Measurements from ENCODE around the gene CFAP61. TPM values are rescaled to one million over a fixed set of nuclear protein-coding genes. Genes with fewer than 3 reads are reported as not detected.
A peak's percentile ranks its signal among the peaks of the same experiment; 100 is the strongest.

CFAP61 gene
- total and polyA plus RNA-seq, 9 of the 15 experiments (the other 6 are each of a cell fraction or from before 2014, with no cell fraction given), result 0.11 TPM; not detected in 8

DNA sequence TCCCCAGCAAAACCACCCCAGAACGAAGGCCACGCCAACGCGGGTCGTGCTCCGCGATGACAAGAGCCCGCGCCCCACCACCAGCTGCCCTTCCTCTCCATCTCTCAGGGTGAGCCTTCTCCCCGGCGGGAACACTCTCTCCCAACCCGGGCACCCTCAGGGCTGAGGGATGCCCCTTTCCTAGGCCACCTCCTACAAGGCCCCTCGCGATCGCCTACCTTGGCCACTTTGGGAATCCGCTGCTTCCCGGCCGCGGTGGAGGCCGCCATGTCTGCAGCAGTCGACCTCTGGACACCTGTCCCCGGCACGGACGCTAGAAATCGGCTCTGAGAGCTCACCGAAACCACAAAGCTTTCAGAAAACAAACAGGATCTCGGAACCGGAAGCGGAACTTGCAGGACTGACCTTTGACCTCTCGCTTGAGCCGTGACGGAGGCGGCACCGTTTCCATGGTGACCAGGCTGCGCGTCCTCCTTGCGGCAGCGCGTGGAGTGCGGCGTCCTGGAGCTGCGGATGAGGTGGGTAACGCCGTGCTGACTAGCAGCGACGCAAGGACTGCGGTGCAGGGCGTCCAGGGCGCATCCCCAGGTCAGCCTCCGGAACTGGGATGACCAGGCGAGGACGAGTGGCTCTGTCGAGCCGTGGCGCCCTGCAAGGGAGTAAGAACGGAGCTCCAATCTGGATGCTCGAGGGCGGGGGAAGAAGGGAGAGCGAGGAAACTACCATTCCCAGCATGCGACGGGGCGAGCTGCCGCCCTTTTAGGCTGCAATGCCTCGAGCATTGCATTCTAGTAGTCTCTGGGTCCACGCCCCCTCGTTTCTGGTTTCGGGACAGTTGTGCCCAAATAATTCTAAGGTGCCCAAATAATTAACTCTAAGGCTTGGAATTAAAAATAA is at the start of gene CFAP61, which contains the start of gene CRNKL1 (continued):
- TF ChIP-seq, protein P1, sequence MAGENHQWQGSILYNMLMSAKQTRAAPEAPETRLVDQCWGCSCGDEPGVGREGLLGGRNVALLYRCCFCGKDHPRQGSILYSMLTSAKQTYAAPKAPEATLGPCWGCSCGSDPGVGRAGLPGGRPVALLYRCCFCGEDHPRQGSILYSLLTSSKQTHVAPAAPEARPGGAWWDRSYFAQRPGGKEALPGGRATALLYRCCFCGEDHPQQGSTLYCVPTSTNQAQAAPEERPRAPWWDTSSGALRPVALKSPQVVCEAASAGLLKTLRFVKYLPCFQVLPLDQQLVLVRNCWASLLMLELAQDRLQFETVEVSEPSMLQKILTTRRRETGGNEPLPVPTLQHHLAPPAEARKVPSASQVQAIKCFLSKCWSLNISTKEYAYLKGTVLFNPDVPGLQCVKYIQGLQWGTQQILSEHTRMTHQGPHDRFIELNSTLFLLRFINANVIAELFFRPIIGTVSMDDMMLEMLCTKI (IDR thresholded peaks at IDR 0.05; ENCODE audit: partially characterized antibody), result no peak
- TF ChIP-seq POLR2H (tag; IDR thresholded peaks at IDR 0.05; ENCODE audit: low read depth) (no peak), BRD9 (IDR thresholded peaks at IDR 0.05; ENCODE audit: low read depth, partially characterized antibody) (no peak), SUPT5H (IDR thresholded peaks at IDR 0.05) (peak; percentile 72), MCM2 (IDR thresholded peaks at IDR 0.05; ENCODE audit: low read depth) (no peak), ZZZ3 (IDR thresholded peaks at IDR 0.05) (no peak), FUS (optimal IDR thresholded peaks at IDR 0.05; ENCODE audit: low read depth, low read length) (no peak), PYGO2 (tag; IDR thresholded peaks at IDR 0.05) (no peak), POLR2B (IDR thresholded peaks at IDR 0.05; ENCODE audit: low read depth, partially characterized antibody) (peak; percentile 53), CBX2 (IDR thresholded peaks at IDR 0.05; ENCODE audit: insufficient read depth, low read length, poor library complexity, severe bottlenecking) (no peak), ZNF224 (CRISPR knock-in tag; IDR thresholded peaks at IDR 0.05) (no peak), ZNF561 (CRISPR knock-in tag; conservative IDR thresholded peaks at IDR 0.05) (no peak), NFXL1 (CRISPR knock-in tag; IDR thresholded peaks at IDR 0.05) (no peak)
- TF ChIP-seq, protein P2, sequence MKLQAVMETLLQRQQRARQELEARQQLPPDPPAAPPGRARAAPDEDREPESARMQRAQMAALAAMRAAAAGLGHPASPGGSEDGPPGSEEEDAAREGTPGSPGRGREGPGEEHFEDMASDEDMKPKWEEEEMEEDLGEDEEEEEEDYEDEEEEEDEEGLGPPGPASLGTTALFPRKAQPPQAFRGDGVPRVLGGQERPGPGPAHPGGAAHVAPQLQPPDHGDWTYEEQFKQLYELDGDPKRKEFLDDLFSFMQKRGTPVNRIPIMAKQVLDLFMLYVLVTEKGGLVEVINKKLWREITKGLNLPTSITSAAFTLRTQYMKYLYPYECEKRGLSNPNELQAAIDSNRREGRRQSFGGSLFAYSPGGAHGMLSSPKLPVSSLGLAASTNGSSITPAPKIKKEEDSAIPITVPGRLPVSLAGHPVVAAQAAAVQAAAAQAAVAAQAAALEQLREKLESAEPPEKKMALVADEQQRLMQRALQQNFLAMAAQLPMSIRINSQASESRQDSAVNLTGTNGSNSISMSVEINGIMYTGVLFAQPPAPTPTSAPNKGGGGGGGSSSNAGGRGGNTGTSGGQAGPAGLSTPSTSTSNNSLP (IDR thresholded peaks at IDR 0.05; ENCODE audit: borderline replicate concordance, low read depth, low read length), result no peak
- TF ChIP-seq, protein P3, sequence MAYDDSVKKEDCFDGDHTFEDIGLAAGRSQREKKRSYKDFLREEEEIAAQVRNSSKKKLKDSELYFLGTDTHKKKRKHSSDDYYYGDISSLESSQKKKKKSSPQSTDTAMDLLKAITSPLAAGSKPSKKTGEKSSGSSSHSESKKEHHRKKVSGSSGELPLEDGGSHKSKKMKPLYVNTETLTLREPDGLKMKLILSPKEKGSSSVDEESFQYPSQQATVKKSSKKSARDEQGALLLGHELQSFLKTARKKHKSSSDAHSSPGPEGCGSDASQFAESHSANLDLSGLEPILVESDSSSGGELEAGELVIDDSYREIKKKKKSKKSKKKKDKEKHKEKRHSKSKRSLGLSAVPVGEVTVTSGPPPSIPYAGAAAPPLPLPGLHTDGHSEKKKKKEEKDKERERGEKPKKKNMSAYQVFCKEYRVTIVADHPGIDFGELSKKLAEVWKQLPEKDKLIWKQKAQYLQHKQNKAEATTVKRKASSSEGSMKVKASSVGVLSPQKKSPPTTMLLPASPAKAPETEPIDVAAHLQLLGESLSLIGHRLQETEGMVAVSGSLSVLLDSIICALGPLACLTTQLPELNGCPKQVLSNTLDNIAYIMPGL (CRISPR knock-in tag; IDR thresholded peaks at IDR 0.05), result no peak
- TF ChIP-seq, protein P4, sequence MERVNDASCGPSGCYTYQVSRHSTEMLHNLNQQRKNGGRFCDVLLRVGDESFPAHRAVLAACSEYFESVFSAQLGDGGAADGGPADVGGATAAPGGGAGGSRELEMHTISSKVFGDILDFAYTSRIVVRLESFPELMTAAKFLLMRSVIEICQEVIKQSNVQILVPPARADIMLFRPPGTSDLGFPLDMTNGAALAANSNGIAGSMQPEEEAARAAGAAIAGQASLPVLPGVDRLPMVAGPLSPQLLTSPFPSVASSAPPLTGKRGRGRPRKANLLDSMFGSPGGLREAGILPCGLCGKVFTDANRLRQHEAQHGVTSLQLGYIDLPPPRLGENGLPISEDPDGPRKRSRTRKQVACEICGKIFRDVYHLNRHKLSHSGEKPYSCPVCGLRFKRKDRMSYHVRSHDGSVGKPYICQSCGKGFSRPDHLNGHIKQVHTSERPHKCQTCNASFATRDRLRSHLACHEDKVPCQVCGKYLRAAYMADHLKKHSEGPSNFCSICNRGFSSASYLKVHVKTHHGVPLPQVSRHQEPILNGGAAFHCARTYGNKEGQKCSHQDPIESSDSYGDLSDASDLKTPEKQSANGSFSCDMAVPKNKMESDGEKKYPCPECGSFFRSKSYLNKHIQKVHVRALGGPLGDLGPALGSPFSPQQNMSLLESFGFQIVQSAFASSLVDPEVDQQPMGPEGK (CRISPR knock-in tag; IDR thresholded peaks at IDR 0.05; ENCODE audit: borderline replicate concordance), result no peak
- TF ChIP-seq, protein P5, sequence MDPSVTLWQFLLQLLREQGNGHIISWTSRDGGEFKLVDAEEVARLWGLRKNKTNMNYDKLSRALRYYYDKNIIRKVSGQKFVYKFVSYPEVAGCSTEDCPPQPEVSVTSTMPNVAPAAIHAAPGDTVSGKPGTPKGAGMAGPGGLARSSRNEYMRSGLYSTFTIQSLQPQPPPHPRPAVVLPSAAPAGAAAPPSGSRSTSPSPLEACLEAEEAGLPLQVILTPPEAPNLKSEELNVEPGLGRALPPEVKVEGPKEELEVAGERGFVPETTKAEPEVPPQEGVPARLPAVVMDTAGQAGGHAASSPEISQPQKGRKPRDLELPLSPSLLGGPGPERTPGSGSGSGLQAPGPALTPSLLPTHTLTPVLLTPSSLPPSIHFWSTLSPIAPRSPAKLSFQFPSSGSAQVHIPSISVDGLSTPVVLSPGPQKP (CRISPR knock-in tag; IDR thresholded peaks at IDR 0.05), result no peak
- TF ChIP-seq, protein P6, sequence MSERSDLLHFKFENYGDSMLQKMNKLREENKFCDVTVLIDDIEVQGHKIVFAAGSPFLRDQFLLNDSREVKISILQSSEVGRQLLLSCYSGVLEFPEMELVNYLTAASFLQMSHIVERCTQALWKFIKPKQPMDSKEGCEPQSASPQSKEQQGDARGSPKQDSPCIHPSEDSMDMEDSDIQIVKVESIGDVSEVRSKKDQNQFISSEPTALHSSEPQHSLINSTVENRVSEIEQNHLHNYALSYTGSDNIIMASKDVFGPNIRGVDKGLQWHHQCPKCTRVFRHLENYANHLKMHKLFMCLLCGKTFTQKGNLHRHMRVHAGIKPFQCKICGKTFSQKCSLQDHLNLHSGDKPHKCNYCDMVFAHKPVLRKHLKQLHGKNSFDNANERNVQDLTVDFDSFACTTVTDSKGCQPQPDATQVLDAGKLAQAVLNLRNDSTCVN (CRISPR knock-in tag; IDR thresholded peaks at IDR 0.05), result no peak
